ENCODE data around the gene ASAH2. TPM values are rescaled to one million over a fixed set of nuclear protein-coding genes. Genes with fewer than 3 reads are reported as not detected.
A peak's percentile ranks its signal among the peaks of the same experiment; 100 is the strongest.

The ASAH2 gene
- total RNA-seq, 4 donors from 2014 or later = 0.37 to 1.6 (median 0.49) TPM

DNA sequence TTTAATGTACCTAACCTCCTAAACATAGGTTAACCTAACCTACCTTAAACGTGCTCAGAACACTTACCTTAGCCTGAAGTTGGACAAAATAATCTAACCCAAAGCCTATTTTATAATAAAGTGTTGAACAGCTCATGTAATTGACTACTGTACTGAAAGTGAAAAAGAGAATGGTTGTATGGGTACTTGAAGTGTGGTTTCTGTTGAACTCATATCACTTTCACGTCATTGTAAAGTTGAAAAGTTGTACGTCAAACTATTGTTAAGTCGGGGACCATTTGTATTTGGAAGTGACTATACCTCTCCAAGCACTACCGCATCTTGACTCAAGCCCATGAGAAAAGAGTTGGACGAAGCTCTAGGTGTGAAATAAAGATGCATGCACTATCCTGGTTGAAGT is 37.9 kb upstream of the ASAH2 start:
- TF ChIP-seq, protein P1, sequence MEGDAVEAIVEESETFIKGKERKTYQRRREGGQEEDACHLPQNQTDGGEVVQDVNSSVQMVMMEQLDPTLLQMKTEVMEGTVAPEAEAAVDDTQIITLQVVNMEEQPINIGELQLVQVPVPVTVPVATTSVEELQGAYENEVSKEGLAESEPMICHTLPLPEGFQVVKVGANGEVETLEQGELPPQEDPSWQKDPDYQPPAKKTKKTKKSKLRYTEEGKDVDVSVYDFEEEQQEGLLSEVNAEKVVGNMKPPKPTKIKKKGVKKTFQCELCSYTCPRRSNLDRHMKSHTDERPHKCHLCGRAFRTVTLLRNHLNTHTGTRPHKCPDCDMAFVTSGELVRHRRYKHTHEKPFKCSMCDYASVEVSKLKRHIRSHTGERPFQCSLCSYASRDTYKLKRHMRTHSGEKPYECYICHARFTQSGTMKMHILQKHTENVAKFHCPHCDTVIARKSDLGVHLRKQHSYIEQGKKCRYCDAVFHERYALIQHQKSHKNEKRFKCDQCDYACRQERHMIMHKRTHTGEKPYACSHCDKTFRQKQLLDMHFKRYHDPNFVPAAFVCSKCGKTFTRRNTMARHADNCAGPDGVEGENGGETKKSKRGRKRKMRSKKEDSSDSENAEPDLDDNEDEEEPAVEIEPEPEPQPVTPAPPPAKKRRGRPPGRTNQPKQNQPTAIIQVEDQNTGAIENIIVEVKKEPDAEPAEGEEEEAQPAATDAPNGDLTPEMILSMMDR (IDR thresholded peaks at IDR 0.05) = no peak
- DNase-seq (ENCODE audit: low spot score) (no peak), ATAC-seq (ENCODE audit: low FRiP score) (no peak)

DNA sequence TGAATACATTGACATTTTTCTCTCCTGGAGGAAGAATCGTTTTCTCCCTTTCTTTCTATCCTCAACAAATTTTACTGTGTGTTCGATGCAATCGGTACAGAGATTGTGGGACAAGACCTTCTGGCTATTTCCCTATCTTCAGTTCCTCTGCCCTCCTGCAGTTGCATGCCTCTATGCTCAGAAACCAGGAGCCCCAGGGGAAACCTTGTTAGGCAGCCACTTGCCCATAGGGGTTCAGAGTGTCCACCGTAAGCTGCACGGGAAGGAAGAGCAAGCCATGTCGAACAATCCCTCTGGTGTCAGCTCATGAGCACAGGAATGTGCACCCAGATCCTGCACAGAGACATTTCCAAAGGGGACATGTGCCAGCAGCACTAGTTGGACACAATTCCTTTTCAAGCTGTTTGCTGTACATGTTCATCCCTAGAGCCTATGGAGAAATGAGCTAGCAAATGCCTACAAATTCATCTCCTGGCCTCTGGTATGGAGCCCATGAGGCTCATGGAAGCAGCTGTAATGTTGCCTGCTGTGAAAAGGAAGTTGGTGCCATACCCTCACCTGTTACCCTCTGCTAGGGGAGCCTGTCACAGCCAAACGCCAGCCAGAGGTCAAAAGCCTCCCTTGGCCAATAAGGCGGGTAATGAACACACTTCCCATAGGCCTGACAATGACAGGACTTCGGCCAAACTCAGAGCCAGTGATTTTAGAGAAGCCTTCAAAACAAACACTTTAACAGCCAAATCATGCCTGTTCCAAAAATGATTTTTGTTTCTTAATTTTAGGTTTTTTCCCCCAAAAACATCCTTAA is 35.9 kb upstream of the ASAH2 start:
- DNase-seq (ENCODE audit: low spot score) = no peak
- ATAC-seq (ENCODE audit: low FRiP score) = no peak
- TF ChIP-seq, protein P1 (IDR thresholded peaks at IDR 0.05) = no peak

GRCh38 chr10:50286517-50286916 is 35.2 kb upstream of the ASAH2 start:
- TF ChIP-seq, protein P1 (IDR thresholded peaks at IDR 0.05) = no peak
- peak; percentile 28 for ATAC-seq (ENCODE audit: low FRiP score)
- no peak for DNase-seq (ENCODE audit: low spot score)

GRCh38 chr10:50281967-50282522 is 30.7 kb upstream of the ASAH2 start:
- no peak for DNase-seq (ENCODE audit: low spot score)
- no peak for ATAC-seq (ENCODE audit: low FRiP score)
- TF ChIP-seq, protein P1 (IDR thresholded peaks at IDR 0.05) = no peak

GRCh38 chr10:50281210-50281966 is 30.1 kb upstream of the ASAH2 start:
- DNase-seq (ENCODE audit: low spot score) (no peak), ATAC-seq (ENCODE audit: low FRiP score) (no peak)
- TF ChIP-seq, protein P1 (IDR thresholded peaks at IDR 0.05) = no peak

DNA sequence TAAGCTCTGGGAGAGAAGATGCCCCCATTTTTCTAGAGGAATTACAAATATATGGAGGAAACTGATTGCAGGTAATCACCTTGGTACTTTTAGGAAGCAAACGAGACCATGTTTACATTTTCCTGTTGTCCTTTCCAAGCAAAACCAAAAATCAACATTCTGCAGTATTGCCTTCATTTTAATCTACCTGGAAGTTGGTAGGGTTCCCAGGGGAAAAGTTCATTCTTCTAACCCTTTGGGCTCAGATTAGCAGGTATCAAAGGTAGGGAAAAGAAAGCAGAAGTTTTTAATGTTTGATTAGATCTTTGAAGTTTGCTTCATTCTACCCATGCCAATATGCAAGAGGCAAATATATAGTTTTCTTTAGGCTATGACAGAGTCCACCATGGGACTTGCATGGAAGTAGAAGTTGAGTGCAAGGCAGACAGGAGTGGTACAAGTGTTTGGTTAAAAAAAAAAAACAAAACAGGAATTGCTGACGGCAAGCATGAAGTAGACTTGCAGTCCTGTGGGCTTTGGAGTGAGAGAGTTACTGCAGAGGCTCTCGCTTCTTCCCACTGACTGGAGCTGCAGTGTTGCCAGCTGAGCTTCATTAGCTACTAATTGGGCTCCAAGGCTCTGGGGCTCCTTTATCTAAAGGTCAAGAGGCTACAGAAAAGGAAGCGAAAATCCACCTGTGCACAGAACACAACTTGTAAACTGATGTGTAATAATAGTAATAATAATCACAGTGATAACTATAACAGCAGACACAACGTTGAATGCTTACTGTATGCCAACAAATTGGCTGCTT is 28.9 kb upstream of the ASAH2 start:
- no peak for ATAC-seq (ENCODE audit: low FRiP score)
- TF ChIP-seq, protein P1 (IDR thresholded peaks at IDR 0.05) = no peak
- DNase-seq (ENCODE audit: low spot score) = no peak

All from omental fat pad (tissue), 4 donors.